Tibial nerve (tissue), 4 donors: Measurements from ENCODE around the gene CELSR3. TPM values are rescaled to one million over a fixed set of nuclear protein-coding genes. Genes with fewer than 3 reads are reported as not detected.

Experiments
- DNase-seq, 2 donors: peaks; one replicate each; pipeline ENCODE4 v3.0.0-alpha.2; 2019; ENCODE audit warnings: low spot score in 2 of 2
- H3K27ac ChIP-seq, 4 donors: fragments of 200-600 bp; sonication (generic) in 3 of 4; one replicate each; pipeline ENCODE4 v1.5.1; 2017 to 2019; ENCODE audit warnings: mild to moderate bottlenecking in 1 of 4
- H3K27me3 ChIP-seq, 2 donors: fragments of 200-600 bp; sonication (generic) in 1 of 2; one replicate each; pipeline versions ENCODE4 v1.5.1 to v1.6.0; 2017 to 2019
- H3K36me3 ChIP-seq, 3 donors: fragments of 200-600 bp; sonication (generic); one replicate each; pipeline ENCODE4 v1.5.1; 2018 to 2019
- H3K4me1 ChIP-seq, 4 donors: fragments of 200-600 bp; sonication (generic) in 3 of 4; one replicate each; pipeline ENCODE4 v1.5.1; 2017 to 2019
- H3K4me3 ChIP-seq, 4 donors: fragments of 200-600 bp; sonication (generic) in 3 of 4; one replicate each; pipeline ENCODE4 v1.5.1; 2017 to 2019; ENCODE audit warnings: mild to moderate bottlenecking in 1 of 4, moderate library complexity in 1 of 4
- H3K9me3 ChIP-seq, 4 donors: fragments of 200-600 bp; sonication (generic) in 3 of 4; one replicate each; pipeline ENCODE4 v1.5.1; 2017 to 2019
- CTCF ChIP-seq, 5 experiments: fragments of 200-600 bp in 3 of 5; fragments of 450-650 bp in 2 of 5; sonication (generic) in 3 of 5; IDR thresholded peaks; one replicate each; pipeline ENCODE4 v1.5.1; 2016 to 2019; ENCODE audit warnings: antibody characterized with exemption in 5 of 5, mild to moderate bottlenecking in 3 of 5, moderate library complexity in 2 of 5
- EP300 ChIP-seq, 2 donors: sonication (generic); formaldehyde crosslinking; IDR thresholded peaks; one replicate each; pipeline ENCODE4 v1.6.1; 2017; ENCODE audit warnings: antibody characterized with exemption in 2 of 2, mild to moderate bottlenecking in 1 of 2
- POLR2A ChIP-seq, 2 donors: fragments of 450-650 bp; IDR thresholded peaks; one replicate each; pipeline ENCODE4 v1.6.1; 2017; ENCODE audit warnings: antibody characterized with exemption in 2 of 2, mild to moderate bottlenecking in 2 of 2, moderate library complexity in 2 of 2
- WGBS, 2 donors: methylation state at CpG; one replicate each; pipeline ENCODE4 v1.1.5; 2018; 5-methylcytosine and 5-hydroxymethylcytosine counted together
- total RNA-seq, 4 donors: library from RNA; depleted of rRNA; stranded (reverse); fragments of >200 nt; gene quantifications; one replicate each; pipeline ENCODE4 v1.1.0, GENCODE V29; 2016

Gene CELSR3
- total RNA-seq, 4 donors from 2014 or later: 0.87 to 13.5 (median 1.5) TPM

- no peaks in the 10 kb centered on the region for H3K9me3 ChIP-seq
- H3K4me1 ChIP-seq: no peaks in the 10 kb centered on the region
- no peaks in the 10 kb centered on the region for H3K27me3 ChIP-seq
- H3K27ac ChIP-seq: no peak overlapping the region
- no peak overlapping the region for H3K4me3 ChIP-seq
- TF ChIP-seq EP300 (IDR thresholded peaks at IDR 0.05) (no peak), CTCF (IDR thresholded peaks at IDR 0.05) (no peak), POLR2A (IDR thresholded peaks at IDR 0.05) (no peak)
- no peak for DNase-seq
- WGBS, 2 donors: 89 to 90% methylated on average over 15 of the region's 15 CpGs
- H3K36me3 ChIP-seq: peaks cover 0 to 4% (median 0%) of the 10 kb centered on the region in 3 donors
Observed at GRCh38 chr3:48648188-48648850, 14.4 kb downstream of the CELSR3 start.

- Histone ChIP-seq H3K36me3 (peaks cover 0 to 8% (median 0%) of the 10 kb centered on the region in 3 donors), H3K27ac (no peak overlapping the region), H3K27me3 (no peaks in the 10 kb centered on the region), H3K4me1 (no peaks in the 10 kb centered on the region), H3K9me3 (no peaks in the 10 kb centered on the region), H3K4me3 (no peak overlapping the region)
- TF ChIP-seq CTCF (IDR thresholded peaks at IDR 0.05) (no peak), EP300 (IDR thresholded peaks at IDR 0.05) (no peak), POLR2A (IDR thresholded peaks at IDR 0.05) (no peak)
- DNase-seq: no peak
- 76 to 85% methylated on average over 9 of the region's 9 CpGs for WGBS, 2 donors
Observed at GRCh38 chr3:48647714-48648113, 15.0 kb downstream of the CELSR3 start.

GRCh38 chr3:48644898-48645760 is 17.6 kb downstream of the CELSR3 start:
- TF ChIP-seq POLR2A (IDR thresholded peaks at IDR 0.05) (no peak), EP300 (IDR thresholded peaks at IDR 0.05) (no peak), CTCF (IDR thresholded peaks at IDR 0.05) (no peak)
- Histone ChIP-seq H3K27me3 (no peaks in the 10 kb centered on the region), H3K27ac (no peak overlapping the region), H3K4me3 (no peak overlapping the region), H3K4me1 (no peaks in the 10 kb centered on the region), H3K36me3 (peaks cover 0 to 22% (median 0%) of the 10 kb centered on the region in 3 donors), H3K9me3 (no peaks in the 10 kb centered on the region)
- no peak for DNase-seq
- WGBS, 2 donors: 86 to 92% methylated on average over 20 to 21 of the region's 22 CpGs

- H3K27me3 ChIP-seq: no peaks in the 10 kb centered on the region
- DNase-seq: no peak
- H3K4me3 ChIP-seq: no peak overlapping the region
- WGBS, 2 donors: 92 to 94% methylated on average over 4 to 10 of the region's 12 CpGs
- TF ChIP-seq POLR2A (IDR thresholded peaks at IDR 0.05) (no peak), EP300 (IDR thresholded peaks at IDR 0.05) (no peak), CTCF (IDR thresholded peaks at IDR 0.05) (no peak)
- H3K4me1 ChIP-seq: no peaks in the 10 kb centered on the region
- no peaks in the 10 kb centered on the region for H3K9me3 ChIP-seq
- peaks cover 0 to 28% (median 0%) of the 10 kb centered on the region in 3 donors for H3K36me3 ChIP-seq
- H3K27ac ChIP-seq: no peak overlapping the region
Observed at GRCh38 chr3:48642605-48643004, 20.1 kb downstream of the CELSR3 start.

GRCh38 chr3:48641396-48641795 is 21.3 kb downstream of the CELSR3 start:
- H3K27ac ChIP-seq: no peak overlapping the region
- peaks cover 0 to 4% (median 1%) of the 10 kb centered on the region in 4 donors for H3K4me1 ChIP-seq
- DNase-seq: no peak
- no peaks in the 10 kb centered on the region for H3K27me3 ChIP-seq
- peaks cover 0 to 28% (median 0%) of the 10 kb centered on the region in 3 donors for H3K36me3 ChIP-seq
- no peaks in the 10 kb centered on the region for H3K9me3 ChIP-seq
- WGBS, 2 donors: 83 to 94% methylated on average over 1 to 2 of the region's 3 CpGs
- no peak overlapping the region for H3K4me3 ChIP-seq
- TF ChIP-seq EP300 (IDR thresholded peaks at IDR 0.05) (no peak), POLR2A (IDR thresholded peaks at IDR 0.05) (no peak), CTCF (IDR thresholded peaks at IDR 0.05) (no peak)
